Measurements from ENCODE around the gene UNC13C. TPM values are rescaled to one million over a fixed set of nuclear protein-coding genes. Genes with fewer than 3 reads are reported as not detected.
"Not testable (repeated sequence)": the region's sequence is repeated elsewhere in the genome, so short reads cannot be mapped to it uniquely, and the experiment has no call there.

UNC13C gene
- total RNA-seq, 2 donors from 2014 or later = 1.2 to 4.2 TPM

- no peaks in the 10 kb centered on the region for H3K9me3 ChIP-seq
- H3K4me3 ChIP-seq = no peak overlapping the region
- H3K27me3 ChIP-seq (replicated peaks; ENCODE audit: insufficient read depth) = no peaks in the 10 kb centered on the region
- H3K27ac ChIP-seq = no peak overlapping the region
- no peaks in the 10 kb centered on the region for H3K4me1 ChIP-seq (ENCODE audit: control insufficient read depth in 1 of 2, low read depth in 2 of 2)
- ATAC-seq (ENCODE audit: insufficient number of reproducible peaks, low FRiP score, low read depth) (no peak), DNase-seq (ENCODE audit: low spot score) (no peak)
- TF ChIP-seq CTCF (IDR thresholded peaks at IDR 0.05) = no peak
- H3K36me3 ChIP-seq = no peaks in the 10 kb centered on the region
These were observed 432.2 kb downstream of the UNC13C start for GRCh38 chr15:54410481-54410880.

DNA sequence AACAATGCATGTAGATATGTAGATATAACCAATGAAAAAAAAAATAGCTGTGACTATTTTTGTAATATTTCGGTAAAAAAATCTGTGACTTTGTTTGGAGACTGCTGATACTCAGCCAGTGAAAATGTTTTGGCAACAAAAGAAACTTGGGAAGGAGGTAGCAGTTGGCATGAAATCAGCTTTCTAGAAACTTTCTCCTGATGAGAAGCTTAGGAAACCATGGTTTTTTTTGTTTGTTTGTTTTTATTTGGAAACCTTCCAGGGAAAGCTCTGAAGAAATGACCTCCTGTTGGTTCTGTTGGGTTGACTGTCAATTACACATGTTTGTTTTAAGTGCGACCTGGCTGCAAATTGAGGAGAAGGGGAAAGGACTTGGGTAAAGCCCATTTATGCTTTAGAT is 445.9 kb downstream of the UNC13C start:
- H3K9me3 ChIP-seq = no peaks in the 10 kb centered on the region
- H3K36me3 ChIP-seq = no peaks in the 10 kb centered on the region
- TF ChIP-seq CTCF (IDR thresholded peaks at IDR 0.05) = no peak
- H3K4me3 ChIP-seq = no peak overlapping the region
- DNase-seq (ENCODE audit: low spot score) = no peak
- no peak for ATAC-seq (ENCODE audit: insufficient number of reproducible peaks, low FRiP score, low read depth)
- peaks cover 0 to 9% of the 10 kb centered on the region in 2 donors for H3K4me1 ChIP-seq (ENCODE audit: control insufficient read depth in 1 of 2, low read depth in 2 of 2)
- H3K27ac ChIP-seq = no peak overlapping the region
- no peaks in the 10 kb centered on the region for H3K27me3 ChIP-seq (replicated peaks; ENCODE audit: insufficient read depth)

DNA sequence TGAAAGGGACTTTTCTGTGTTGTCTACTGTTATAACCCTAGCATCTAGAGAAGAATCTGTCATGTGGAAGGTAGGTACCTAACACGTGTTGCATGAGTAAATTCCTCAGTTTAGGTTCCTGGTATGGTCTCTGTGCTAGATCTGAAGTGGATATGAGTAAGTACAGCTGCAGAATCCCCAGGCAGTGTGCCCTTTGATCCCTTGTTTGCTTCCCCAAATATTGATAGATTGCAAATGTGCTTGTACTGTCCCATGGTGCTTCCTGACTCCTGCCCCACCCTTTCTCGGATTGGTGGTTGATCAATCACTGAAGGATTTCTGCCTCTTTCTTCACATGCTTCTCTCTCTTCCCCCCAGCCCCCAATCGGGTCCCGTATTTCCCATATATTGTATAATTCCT is 450.4 kb downstream of the UNC13C start:
- TF ChIP-seq CTCF (IDR thresholded peaks at IDR 0.05) = no peak
- Histone ChIP-seq H3K4me3 (no peak overlapping the region), H3K36me3 (no peaks in the 10 kb centered on the region), H3K4me1 (ENCODE audit: control insufficient read depth in 1 of 2, low read depth in 2 of 2) (peaks cover 0 to 7% of the 10 kb centered on the region in 2 donors), H3K27me3 (replicated peaks; ENCODE audit: insufficient read depth) (no peaks in the 10 kb centered on the region), H3K27ac (no peak overlapping the region), H3K9me3 (no peaks in the 10 kb centered on the region)
- no peak for DNase-seq (ENCODE audit: low spot score)
- no peak for ATAC-seq (ENCODE audit: insufficient number of reproducible peaks, low FRiP score, low read depth)

DNA sequence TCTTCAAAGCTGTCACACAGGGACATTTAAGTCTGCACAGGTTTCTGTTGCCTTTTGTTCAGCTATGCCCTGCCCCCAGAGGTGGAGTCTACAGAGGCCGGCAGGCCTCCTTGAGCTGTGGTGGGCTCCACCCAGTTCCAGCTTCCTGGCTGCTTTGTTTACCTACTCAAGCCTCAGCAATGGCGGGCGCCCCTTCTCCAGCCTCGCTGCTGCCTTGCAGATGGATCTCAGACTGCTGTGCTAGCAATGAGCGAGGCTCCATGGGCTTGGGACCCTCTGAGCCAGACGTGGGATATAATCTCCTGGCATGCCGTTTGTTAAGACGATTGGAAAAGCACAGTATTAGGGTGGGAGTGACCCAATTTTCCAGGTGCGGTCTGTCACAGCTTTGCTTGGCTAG is 472.0 kb downstream of the UNC13C start:
- H3K27ac ChIP-seq; H3K36me3 ChIP-seq; H3K4me3 ChIP-seq; ATAC-seq (ENCODE audit: insufficient number of reproducible peaks, low FRiP score, low read depth); DNase-seq (ENCODE audit: low spot score); H3K4me1 ChIP-seq (ENCODE audit: control insufficient read depth in 1 of 2, low read depth in 2 of 2); H3K9me3 ChIP-seq; H3K27me3 ChIP-seq (replicated peaks; ENCODE audit: insufficient read depth): not testable (repeated sequence)

- H3K36me3 ChIP-seq = no peaks in the 10 kb centered on the region
- no peak overlapping the region for H3K4me3 ChIP-seq
- peaks cover 13% of the 10 kb centered on the region for H3K9me3 ChIP-seq
- no peak for DNase-seq (ENCODE audit: low spot score)
- H3K27me3 ChIP-seq (replicated peaks; ENCODE audit: insufficient read depth) = no peaks in the 10 kb centered on the region
- TF ChIP-seq CTCF (IDR thresholded peaks at IDR 0.05) = no peak
- no peaks in the 10 kb centered on the region for H3K4me1 ChIP-seq (ENCODE audit: control insufficient read depth in 1 of 2, low read depth in 2 of 2)
- H3K27ac ChIP-seq = no peak overlapping the region
- no peak for ATAC-seq (ENCODE audit: insufficient number of reproducible peaks, low FRiP score, low read depth)
These were observed 478.2 kb downstream of the UNC13C start for GRCh38 chr15:54456413-54456812.

DNA sequence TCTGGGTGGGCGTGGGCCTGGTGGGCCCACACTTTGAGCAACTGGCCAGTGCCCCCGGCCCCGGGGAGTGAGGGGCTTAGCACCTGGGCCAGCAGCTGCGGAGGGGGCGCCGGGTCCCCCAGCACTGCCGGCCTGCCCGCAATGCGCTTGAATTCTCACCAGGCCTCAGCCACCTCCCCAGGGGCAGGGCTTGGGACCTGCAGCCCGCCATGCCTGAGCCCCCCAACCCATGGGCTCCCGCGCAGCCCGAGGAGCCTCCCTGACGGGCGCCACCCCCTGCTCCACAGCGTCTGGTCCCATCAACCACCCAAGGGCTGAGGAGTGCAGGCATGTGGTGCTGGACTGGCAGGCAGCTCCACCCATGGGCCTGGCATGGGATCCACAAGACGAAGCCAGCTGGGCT is 484.3 kb downstream of the UNC13C start:
- no peak for TF ChIP-seq CTCF (IDR thresholded peaks at IDR 0.05)

More for the DNA sequence above, 484.3 kb downstream of the UNC13C start:
- H3K27ac ChIP-seq = no peak overlapping the region
- H3K9me3 ChIP-seq = peaks cover 10% of the 10 kb centered on the region
- no peak overlapping the region for H3K4me3 ChIP-seq
- no peaks in the 10 kb centered on the region for H3K36me3 ChIP-seq
- no peak for DNase-seq (ENCODE audit: low spot score)
- no peaks in the 10 kb centered on the region for H3K27me3 ChIP-seq (replicated peaks; ENCODE audit: insufficient read depth)
- H3K4me1 ChIP-seq (ENCODE audit: control insufficient read depth in 1 of 2, low read depth in 2 of 2) = no peaks in the 10 kb centered on the region
- ATAC-seq (ENCODE audit: insufficient number of reproducible peaks, low FRiP score, low read depth) = no peak

Data from thoracic aorta (tissue), 2 donors.